Epithelial cell of esophagus (primary cell): ENCODE results near the gene CHMP1B.
"Not testable (repeated sequence)": the region's sequence is repeated elsewhere in the genome, so short reads cannot be mapped to it uniquely, and the experiment has no call there.

ENCODE experiments used
- DNase-seq: peaks from one replicate; pipeline ENCODE4 v3.0.0; 2010; ENCODE audit warnings: low read depth
- H3K4me3 ChIP-seq: 2 replicates; pipeline ENCODE4 v1.5.1; 2011; ENCODE audit warnings: mild to moderate bottlenecking, low read length, control low read depth
- CTCF ChIP-seq: IDR thresholded peaks from 2 replicates; pipeline ENCODE4 v1.5.1; 2011; ENCODE audit warnings: low read depth, mild to moderate bottlenecking, low read length, control low read depth, inconsistent platforms; ENCODE audit not compliant: insufficient read depth; ENCODE audit errors: missing control alignments

The CHMP1B gene

GRCh38 chr18:11886577-11887110 is 35.4 kb downstream of the CHMP1B start:
- DNase-seq: no peak
- no peak overlapping the region for H3K4me3 ChIP-seq
- no peak for TF ChIP-seq CTCF

- no peak overlapping the region for H3K4me3 ChIP-seq
- no peak for TF ChIP-seq CTCF
- DNase-seq: no peak
Measured at GRCh38 chr18:11887328-11888128, 36.3 kb downstream of the CHMP1B start.

- no peak overlapping the region for H3K4me3 ChIP-seq
- TF ChIP-seq CTCF: no peak
- no peak for DNase-seq
Measured at GRCh38 chr18:11888726-11889125, 37.5 kb downstream of the CHMP1B start.

- no peak for DNase-seq
- no peak overlapping the region for H3K4me3 ChIP-seq
- TF ChIP-seq CTCF: no peak
Measured at GRCh38 chr18:11889284-11889683, 38.1 kb downstream of the CHMP1B start.

- DNase-seq: no peak
- no peak for TF ChIP-seq CTCF
- no peak overlapping the region for H3K4me3 ChIP-seq
Measured at GRCh38 chr18:11891737-11892136, 40.5 kb downstream of the CHMP1B start.

- H3K4me3 ChIP-seq, DNase-seq: not testable (repeated sequence)
Measured at GRCh38 chr18:11892438-11892837, 41.2 kb downstream of the CHMP1B start.

GRCh38 chr18:11897781-11898180 is 46.6 kb downstream of the CHMP1B start:
- no peak for TF ChIP-seq CTCF
- H3K4me3 ChIP-seq: no peak overlapping the region
- DNase-seq: no peak
